GM23248 (cell line): ENCODE measurements around the gene EEF1A2.

Experiments used
- EZH2 ChIP-seq: fragments of 200-600 bp; sonication (generic); IDR thresholded peaks from 2 replicates; pipeline ENCODE4 v1.6.1; 2018; ENCODE audit warnings: antibody characterized with exemption, mild to moderate bottlenecking; ENCODE audit not compliant: insufficient read depth, poor library complexity, severe bottlenecking
- EZH2phosphoT487 ChIP-seq: fragments of 200-600 bp; sonication (generic); IDR thresholded peaks from 2 replicates; pipeline ENCODE4 v1.6.1; 2018; ENCODE audit warnings: antibody characterized with exemption, moderate library complexity, mild to moderate bottlenecking, low read depth; ENCODE audit not compliant: insufficient read depth

- TF ChIP-seq EZH2 (no peak), EZH2phosphoT487 (no peak)
Observed at GRCh38 chr20:63483834-63484233, 15.0 kb downstream of the EEF1A2 start.
